Progenitor cell of endocrine pancreas (in vitro differentiated cells): ENCODE results near the gene SOWAHA. TPM values are rescaled to one million over a fixed set of nuclear protein-coding genes. Genes with fewer than 3 reads are reported as not detected.

Source experiments
- DNase-seq: peaks from one replicate; pipeline ENCODE4 v3.0.0; 2021; ENCODE audit warnings: low spot score; ENCODE audit not compliant: unreplicated experiment
- H3K27ac Mint-ChIP-seq: 2 replicates; pipeline ENCODE4 v1.8.0; 2021; ENCODE audit warnings: mild to moderate bottlenecking, moderate library complexity, mixed read lengths
- H3K27me3 Mint-ChIP-seq: 2 replicates; pipeline ENCODE4 v1.8.0; 2021; ENCODE audit warnings: mixed read lengths
- H3K36me3 Mint-ChIP-seq: 2 replicates; pipeline ENCODE4 v1.8.0; 2022; ENCODE audit warnings: mixed read lengths; ENCODE audit not compliant: insufficient read depth
- H3K4me1 Mint-ChIP-seq: 2 replicates; pipeline ENCODE4 v1.8.0; 2021; ENCODE audit warnings: low read depth, mixed read lengths
- H3K4me3 Mint-ChIP-seq: 2 replicates; pipeline ENCODE4 v1.8.0; 2021; ENCODE audit warnings: low read depth, mild to moderate bottlenecking, moderate library complexity, mixed read lengths
- H3K9me3 Mint-ChIP-seq: 2 replicates; pipeline ENCODE4 v1.8.0; 2021; ENCODE audit warnings: low read depth, mixed read lengths
- CTCF ChIP-seq: fragments of 200-600 bp; sonication (generic); IDR thresholded peaks from one replicate; pipeline ENCODE4 v1.5.0; 2021; ENCODE audit warnings: antibody characterized with exemption, mild to moderate bottlenecking; ENCODE audit not compliant: unreplicated experiment
- total RNA-seq: library from RNA; stranded (reverse); gene quantifications from 2 replicates; pipeline ENCODE4 v1.2.1, GENCODE V29; 2021

SOWAHA gene
- total RNA-seq, 1 donor from 2014 or later: 1.3 TPM

DNA sequence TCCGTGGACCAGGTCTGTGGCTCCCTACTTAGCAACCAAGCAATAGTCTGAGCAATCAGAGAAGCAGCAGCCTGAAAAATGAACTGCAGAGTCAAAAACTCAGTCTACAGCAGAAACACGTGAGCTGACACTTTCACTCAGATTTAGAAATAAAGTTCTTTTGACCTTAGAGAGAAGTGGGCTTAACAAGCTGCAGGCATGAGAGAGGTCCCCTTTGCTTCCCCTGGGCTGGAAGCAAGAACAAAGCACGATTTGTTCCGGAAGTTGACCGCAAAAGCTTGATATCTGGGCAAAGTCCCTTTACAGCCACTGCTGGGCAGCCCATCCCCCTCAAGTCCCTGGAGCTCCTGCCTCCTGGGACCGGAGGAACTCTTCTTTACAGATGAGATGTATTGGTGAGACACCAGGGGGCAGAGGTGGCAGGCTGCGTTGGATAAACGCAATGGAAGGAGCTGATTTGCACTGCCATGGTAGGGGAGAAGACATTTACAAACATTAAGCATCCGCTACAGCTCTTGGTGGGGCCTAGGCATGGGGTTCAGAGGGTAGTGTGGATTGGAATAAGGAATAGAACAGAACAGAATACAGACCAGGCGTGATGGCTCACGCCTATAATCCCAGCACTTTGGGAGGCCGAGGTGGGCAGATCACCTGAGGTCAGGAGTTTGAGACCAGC lies 5.8 kb upstream of the SOWAHA start:
- peak; percentile 55 for TF ChIP-seq CTCF
- H3K9me3 Mint-ChIP-seq: peaks cover 5% of the 10 kb centered on the region
- H3K27ac Mint-ChIP-seq: peak overlapping the region; percentile 84
- no peaks in the 10 kb centered on the region for H3K36me3 Mint-ChIP-seq
- peaks cover 16% of the 10 kb centered on the region for H3K4me1 Mint-ChIP-seq
- no peak for DNase-seq
- H3K27me3 Mint-ChIP-seq: peaks cover 22% of the 10 kb centered on the region
- peak overlapping the region; percentile 32 for H3K4me3 Mint-ChIP-seq

- Mint-ChIP-seq H3K4me3 (no peak overlapping the region), H3K9me3 (peaks cover 5% of the 10 kb centered on the region), H3K4me1 (peaks cover 16% of the 10 kb centered on the region), H3K27ac (peak overlapping the region; percentile 27), H3K27me3 (peaks cover 31% of the 10 kb centered on the region), H3K36me3 (no peaks in the 10 kb centered on the region)
- no peak for DNase-seq
- no peak for TF ChIP-seq CTCF
Measured at GRCh38 chr5:132808448-132808847, 4.7 kb upstream of the SOWAHA start.

DNA sequence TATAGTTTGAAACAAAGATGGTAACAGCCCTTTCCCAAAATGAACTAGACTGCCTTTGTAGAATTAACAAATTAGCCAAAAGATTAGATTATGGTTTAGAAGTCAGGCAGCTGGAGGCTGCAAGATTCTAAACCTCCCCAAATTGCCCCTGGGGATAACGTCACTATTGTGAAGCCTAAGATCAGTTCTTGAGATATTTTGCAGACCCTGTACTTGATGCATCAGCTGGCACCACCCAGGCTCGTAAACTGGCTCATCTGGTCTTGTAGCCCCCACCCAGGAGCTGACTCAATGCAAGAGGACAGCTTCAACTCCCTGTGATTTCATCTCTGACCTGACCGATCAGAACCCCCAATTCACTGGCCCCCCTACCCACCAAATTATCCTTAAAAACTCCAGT lies 4.2 kb upstream of the SOWAHA start:
- TF ChIP-seq CTCF: no peak
- Mint-ChIP-seq H3K27ac (peak overlapping the region; percentile 27), H3K4me1 (peaks cover 16% of the 10 kb centered on the region), H3K9me3 (peaks cover 5% of the 10 kb centered on the region), H3K4me3 (no peak overlapping the region), H3K36me3 (no peaks in the 10 kb centered on the region), H3K27me3 (peaks cover 31% of the 10 kb centered on the region)
- no peak for DNase-seq

DNA sequence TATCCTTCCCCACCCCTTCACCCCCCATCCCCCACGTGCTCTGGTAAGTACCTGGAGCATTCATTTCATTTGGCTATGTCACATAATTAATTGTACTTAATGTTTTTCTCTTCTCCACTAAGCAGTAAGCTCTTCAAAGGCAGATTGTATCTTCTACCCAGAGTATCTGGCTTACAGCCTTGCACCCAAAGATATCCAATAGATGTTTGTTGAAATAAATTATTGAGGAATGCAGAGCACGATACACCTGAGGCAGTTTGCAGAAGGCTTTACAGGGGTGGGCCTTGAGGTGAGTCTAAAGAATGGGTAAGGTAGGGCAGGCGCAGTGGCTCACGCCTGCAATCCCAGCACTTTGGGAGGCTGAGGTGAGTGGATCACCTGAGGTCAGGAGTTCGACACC lies 2.5 kb upstream of the SOWAHA start:
- no peak for TF ChIP-seq CTCF
- Mint-ChIP-seq H3K27ac (no peak overlapping the region), H3K4me3 (no peak overlapping the region), H3K27me3 (peaks cover 39% of the 10 kb centered on the region), H3K4me1 (peaks cover 16% of the 10 kb centered on the region), H3K36me3 (no peaks in the 10 kb centered on the region), H3K9me3 (no peaks in the 10 kb centered on the region)
- DNase-seq: no peak

- TF ChIP-seq CTCF: no peak
- Mint-ChIP-seq H3K27ac (no peak overlapping the region), H3K4me3 (peak overlapping the region; percentile 73), H3K4me1 (peaks cover 10% of the 10 kb centered on the region), H3K36me3 (no peaks in the 10 kb centered on the region), H3K9me3 (no peaks in the 10 kb centered on the region), H3K27me3 (peaks cover 49% of the 10 kb centered on the region)
- DNase-seq: no peak
Measured at GRCh38 chr5:132812123-132812765, 858 bp upstream of the SOWAHA start.
